NCI-H1417 (cell line): Measurements from ENCODE around the gene SSR1.
A peak's percentile ranks its signal among the peaks of the same experiment; 100 is the strongest.

Source experiments
- DNase-seq, 3 experiments: peaks; one replicate each; lab custom pipeline; 2025; lab: John Stamatoyannopoulos, UW

Gene SSR1

DNA sequence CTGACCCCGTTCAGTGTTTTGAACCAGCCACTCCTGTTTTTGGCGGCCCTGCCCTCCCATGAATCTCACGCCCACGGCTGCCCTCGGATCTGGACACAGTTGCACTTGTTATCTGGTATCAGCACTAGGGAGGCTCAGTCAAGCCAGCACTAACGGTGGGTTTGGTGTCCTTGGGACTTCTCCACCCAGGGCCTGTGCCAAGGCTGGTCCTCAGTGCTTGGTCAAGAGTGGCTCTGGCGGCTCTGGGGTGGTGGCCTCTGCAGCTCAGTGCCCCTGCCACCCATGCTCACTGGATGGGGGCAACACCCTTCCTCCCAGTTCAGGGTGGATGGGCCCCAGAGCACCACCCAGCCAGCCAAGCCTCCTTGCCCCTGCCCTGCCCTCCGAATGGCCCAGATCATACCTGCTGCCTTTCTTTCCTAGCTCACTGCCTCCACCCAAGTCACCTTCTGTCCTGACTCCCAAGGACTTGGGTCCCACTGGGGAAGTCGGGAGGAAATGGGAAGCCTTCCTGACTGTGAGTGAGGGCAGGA, 54.7 kb downstream of the SSR1 start:
- no peak for DNase-seq

DNA sequence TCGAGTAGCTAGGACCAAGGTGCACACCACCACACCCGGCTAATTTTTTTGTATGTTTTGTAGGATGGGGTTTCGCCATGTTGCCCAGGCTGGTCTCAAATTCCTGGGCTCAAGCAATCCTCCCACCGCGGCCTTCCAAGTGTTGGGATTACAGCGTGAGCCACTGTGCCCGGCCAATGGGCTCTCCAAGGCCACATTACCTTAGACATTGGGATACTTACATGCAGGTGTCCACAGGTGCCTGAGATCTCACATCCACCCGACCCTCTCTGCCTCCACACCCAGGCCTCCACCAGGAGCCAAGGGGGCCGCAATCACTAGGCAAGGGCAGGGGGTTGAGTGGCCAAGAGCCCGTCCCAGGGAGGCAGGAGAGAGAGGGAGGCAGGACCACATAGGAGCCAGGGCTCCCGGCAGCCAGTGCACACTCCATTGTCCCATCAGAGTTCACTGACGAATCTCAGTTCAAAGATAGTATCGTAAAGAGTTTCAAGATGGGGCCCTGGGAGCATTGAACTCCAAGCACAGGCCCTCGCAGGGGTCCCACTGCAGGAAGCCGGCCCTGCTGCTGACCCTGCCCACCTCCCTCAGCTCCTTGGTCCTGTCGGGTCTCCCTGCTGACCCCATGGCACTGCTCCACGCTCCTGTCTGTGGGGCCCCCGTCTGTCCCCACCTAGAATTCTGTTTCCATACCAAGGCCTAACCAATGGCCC, 55.3 kb downstream of the SSR1 start:
- DNase-seq: no peak

DNA sequence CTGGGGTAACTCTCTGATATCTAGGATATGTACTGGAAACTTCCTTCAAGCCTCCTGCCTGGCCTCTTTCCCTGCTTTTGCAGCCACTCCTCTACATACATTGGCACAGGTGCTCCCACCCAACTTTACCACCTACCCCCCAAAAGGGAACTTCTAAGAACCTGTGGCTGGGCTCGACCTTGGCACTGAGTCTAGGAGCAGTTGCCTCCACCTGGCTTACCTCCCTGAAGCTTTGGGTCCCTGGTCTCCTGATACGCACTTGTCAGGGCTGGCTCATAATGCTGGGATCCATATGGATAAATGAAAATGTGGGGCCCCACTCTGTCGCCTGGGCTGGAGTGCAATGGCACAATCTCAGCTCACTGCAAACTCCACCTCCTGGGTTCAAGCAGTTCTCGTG, 56.2 kb downstream of the SSR1 start:
- DNase-seq: no peak

DNA sequence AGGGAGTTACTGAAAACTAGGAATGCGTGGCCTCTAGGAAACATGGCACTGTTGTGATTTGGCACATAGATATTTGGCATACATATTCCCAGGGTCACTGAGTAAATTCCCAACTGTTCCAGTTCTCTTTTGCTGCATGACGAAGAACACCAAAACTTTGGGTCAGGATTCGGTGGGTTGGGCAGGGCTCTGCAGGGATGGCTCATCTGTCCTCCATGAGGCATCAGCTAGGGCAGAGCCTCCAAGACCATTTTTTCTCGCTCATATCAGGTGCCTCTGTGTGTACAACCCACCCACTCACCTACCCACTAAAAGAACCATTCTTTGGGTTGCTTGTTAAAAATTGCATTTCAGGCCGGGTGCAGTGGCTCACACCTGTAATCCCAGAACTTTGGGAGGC, 57.1 kb downstream of the SSR1 start:
- no peak for DNase-seq

DNA sequence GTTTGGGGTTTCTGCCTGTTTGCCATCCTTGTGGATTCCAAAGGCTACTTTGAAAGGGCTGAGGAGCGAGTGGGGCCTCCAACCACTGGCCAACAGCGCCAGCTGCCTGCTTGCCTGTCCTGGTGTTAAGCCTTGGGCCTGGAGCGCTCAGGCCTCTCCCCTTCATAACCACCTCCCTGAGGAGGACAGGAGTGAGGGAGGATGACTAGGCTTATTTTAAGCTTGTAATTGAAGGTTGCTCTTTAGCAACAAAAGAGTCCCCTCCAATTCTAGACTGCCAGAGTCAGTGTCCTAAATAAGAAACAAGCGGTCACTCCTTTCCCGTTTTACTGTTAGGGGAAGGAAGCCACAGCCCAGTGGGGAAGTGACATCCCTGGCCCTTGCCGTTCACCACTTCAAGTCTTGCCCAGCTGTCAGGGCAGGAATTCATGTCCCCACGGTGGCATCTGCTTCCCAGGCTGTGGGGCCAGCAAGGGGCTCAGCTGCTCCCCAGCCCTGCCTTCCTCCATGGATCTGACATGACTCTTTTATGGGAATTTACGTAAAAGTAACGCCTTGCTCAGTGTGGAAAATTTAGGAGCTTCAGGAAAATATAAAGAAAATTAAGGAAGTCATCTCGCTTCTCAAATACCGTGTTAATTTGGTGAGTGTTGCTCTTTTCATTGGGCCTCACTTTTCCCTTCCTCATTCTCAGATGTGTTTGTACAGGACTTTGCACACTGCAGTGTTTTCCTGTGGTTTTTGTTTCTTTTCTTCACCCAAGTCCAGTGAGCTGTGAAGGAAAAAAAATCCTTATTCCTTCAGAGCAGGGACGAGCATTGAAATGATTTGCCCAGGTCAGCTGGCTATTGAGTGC, 57.8 kb downstream of the SSR1 start:
- no peak for DNase-seq

DNA sequence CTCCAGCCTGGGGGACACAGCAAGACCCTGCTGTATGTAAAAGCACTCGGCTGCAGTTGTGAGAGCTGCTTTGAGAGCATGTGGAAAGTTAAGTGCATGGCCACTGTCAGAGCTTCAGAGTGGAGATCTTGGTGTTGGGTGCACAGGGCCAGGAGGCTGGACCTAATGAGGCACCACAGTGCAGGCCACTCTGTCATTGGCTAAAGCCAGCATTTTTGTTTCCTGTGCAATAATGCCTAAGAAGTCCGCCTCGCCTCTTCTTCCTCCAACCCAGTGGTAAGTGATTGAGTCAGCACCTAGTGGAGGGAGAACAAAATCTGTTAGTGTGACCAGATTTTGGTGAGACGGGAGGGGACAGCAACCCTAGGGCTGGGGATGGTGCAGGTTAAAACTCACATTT, 60.6 kb downstream of the SSR1 start:
- no peak for DNase-seq

DNA sequence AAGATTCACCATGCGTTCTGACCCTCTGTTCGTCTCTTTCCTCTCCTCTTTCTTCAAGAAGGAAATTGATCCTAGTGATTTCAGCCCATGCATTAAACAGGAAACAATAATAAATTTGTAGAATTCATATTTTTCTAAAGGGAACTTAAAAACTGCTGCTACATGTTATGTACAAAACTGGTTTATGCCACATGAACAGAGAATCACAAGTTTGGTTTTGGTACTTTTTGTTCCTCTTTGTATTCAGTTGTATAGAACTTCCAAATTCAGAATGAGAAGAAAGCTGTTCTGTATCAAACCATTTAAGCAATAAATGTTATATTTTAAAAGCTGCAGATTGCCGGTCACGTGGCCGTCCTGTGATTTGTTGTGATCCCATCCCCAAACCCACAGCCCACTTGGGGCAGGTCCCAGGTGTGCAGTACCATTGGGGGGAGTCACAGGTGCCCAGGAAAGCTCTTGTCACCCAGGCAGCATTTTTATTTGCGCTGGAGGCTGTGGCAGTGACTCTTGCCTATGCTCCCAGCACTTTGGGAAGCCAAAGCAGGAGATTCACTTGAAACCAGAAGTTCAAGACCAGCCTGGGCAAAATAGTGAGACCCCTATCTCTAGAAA, 61.2 kb downstream of the SSR1 start:
- no peak for DNase-seq

DNA sequence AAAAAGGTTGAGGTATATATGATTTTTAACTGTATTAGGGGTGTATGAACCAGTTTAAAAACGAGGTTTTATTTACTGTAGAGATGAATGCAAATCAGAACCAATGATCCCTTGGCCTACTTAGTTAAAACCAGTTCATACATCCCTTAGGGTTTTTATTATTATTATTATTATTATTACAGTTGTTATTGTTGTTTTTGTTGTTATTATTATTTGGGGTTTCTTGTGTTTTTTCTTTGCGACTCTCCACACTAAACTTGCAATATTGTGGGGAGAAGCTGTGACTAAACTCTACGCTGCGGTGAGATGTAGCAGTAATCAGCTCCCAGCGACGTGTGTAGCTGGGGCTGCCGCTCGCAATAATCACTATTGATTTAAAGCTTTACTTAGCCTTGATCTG, 62.2 kb downstream of the SSR1 start:
- no peak for DNase-seq

DNA sequence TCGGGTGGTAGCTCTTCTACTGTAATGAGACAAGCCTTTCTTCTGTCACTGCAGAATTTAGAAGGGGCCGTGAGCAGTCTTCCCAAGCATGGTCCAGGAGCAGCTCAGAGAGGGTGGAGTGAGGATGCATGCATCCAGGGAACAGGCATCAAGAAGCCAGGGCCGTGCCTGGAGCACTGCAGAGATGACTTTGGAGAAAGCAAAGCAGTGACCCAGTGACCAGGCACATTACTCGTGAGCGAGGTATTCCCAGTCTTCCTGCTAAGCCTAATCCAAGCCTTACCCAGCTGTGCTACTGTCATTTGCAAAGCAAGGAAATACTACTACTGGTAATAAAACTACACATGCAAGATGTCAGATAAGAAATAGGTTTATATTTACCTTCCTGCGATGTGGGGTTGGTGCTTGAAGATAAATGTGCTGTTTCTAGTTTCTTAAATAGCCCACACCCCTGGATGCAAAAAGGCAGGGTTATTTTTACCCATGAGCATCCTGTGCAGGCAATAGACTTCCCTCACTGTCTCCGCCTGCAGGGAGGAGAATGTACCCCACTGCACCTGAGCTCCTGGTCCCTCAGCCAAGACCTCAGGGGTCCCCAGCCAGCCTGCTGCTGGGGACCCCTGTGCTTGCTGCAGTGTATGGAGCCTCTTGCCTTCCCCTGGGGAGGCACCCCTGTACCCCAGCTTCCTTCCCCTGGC, 62.9 kb downstream of the SSR1 start:
- DNase-seq: no peak

DNA sequence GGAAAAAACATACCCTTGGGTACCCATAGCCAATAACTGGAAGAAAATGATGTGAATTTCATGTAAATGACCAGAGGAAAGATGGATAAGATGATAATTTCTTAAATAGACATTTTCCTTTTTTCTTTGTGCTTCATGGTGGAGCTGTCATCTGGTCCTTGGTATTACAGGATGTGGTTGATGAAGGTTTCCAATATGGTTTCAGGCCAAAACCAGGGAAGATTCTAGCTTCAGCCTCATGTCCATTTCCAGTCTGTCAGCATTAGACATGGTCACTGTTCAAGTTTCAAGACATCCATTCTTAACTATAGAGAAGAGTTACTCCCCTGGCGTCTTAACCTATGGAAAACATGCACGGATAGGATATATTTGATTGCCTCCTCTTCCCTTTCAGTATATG, 63.6 kb downstream of the SSR1 start:
- DNase-seq: no peak

DNA sequence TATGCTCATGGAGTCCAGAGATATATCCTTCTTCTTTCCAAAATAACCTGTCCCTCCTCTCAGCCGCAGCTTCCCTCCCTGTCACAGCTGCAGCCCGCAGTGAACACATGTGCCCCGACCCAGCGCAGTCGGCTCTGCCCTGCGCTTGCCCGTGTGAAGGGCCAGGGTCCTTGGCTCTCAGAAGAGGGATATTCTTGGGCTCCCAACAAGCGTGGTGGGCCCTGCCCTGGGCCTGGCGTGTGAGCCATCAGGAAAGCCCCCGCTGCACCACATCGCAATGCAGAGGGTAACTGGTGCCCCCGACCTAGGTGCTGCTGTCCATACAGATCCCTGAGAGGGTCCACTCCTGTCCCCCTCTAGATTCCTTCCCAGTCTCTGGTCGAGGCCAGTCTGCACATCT, 65.2 kb downstream of the SSR1 start:
- no peak for DNase-seq

DNA sequence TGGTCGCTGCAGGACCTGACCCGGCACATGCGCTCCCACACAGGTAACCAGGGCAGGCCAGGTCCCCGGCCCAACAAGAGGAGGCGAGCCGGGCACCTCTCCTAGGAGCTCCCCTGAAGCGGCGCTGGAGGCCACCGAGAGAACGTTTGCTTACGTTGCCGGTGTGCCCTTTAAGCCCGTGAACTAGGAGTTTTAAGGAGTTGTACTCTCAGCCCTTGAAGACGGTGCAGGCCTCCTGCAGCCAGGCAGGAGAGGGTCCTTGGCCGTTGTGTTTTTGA, 65.9 kb downstream of the SSR1 start:
- no peak for DNase-seq

DNA sequence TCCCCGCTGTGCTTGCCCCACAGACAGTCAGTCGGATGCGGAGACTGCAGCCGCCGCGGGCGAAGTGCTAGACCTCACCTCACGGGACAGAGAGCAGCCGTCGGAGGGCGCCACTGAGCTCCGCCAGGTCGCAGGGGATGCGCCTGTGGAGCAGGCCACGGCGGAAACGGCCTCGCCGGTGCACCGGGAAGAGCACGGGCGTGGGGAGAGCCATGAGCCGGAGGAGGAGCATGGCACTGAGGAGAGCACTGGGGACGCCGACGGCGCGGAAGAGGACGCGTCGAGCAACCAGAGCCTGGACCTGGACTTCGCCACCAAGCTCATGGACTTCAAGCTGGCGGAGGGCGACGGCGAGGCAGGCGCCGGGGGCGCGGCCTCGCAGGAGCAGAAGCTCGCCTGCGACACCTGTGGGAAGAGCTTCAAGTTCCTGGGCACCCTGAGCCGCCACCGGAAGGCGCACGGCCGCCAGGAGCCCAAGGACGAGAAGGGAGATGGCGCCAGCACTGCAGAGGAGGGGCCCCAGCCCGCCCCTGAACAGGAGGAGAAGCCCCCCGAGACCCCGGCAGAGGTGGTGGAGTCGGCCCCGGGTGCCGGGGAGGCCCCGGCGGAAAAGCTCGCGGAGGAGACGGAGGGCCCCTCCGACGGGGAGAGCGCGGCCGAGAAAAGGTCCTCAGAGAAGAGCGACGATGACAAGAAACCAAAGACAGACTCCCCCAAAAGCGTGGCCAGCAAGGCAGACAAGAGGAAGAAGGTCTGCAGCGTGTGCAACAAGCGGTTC, 66.4 kb downstream of the SSR1 start:
- DNase-seq: no peak

DNA sequence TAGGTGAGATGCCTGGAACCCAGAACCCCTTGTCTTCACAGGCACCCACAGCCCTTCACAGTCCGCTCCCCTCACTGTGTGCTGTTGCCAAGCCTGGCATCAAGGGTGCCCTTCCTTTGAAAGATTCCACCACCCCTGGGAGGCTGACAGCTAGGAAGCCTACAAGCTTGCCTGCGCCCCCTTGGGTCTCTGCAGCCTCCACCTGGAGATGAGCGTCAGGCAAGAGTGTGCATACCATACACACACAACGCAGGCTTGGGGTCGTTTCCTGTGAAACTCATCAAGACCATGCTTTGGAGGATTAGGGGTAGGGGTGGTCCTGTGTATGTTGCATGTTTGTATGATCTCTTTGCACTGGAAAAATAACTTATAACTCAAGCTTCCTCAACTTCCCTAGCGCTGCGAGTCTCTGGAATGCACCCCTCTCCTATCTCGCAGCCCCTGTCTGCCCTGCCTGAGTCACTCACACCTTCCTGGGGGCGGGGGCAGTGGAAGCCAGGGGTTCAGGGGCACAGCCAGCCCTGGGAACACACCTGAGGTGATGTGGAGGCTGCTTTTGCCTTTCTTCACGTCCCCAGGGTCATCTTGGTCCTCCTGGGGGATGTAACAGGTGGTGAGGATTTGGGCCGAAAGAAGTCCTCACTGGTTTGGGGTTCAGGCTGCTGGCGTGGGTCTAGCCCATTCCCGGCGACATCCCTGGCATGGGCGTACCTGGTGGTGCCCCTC, 67.2 kb downstream of the SSR1 start:
- DNase-seq: no peak

DNA sequence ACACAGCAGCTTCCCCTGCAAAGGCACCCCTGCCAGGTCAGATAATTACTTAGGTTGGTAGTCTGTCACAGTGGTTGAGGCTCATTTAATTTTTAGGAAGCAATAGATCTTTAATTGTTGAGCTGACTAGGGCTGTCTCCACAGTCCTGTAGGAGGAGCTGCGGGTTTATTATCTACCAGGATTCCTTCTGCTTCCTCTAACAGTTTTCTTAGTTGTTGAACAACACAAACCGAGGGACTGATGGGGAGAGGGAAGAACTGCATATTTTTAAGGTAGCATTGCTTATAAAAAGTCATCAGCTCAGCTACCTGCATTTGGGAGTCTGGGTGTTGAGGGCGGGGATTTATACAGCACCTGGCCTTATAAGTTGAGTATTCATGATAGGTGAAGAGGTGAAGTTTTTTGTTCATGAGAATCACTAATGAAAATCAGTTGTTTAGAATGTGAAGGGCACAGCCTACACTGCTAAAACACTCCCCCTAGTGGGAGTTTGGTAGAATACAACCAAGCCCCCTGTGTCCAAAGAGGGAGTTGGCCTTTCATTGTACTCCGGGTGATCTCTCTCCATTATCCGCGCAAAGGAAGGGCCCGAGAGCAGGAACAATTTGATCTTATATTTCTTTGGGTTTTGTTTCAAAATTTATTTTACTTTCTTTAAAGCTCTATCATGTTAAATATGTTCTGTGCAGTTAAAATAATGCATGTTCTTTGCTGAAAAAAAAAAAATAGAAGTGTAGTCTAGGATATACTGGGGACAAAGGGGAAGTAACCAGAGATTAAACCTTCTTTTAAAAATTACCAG, 69.6 kb downstream of the SSR1 start:
- DNase-seq: peak; percentile 47 to 81 (median 76)

DNA sequence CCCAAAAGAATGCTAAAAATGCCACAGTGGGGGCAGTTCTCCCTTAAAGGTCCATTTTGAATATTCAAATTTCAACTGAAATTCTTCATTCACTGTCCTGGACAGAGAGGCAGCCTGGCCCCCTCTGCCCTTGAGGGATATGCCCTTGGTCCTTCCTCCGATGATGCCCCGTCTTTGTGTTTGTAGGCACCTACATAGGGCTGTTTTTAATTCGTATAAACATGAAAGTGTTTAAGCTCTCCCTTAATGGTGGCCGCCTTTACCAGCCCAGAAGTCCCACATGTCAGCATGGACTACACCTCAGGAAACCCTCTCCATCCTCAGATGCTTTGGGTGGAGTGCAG, 70.2 kb downstream of the SSR1 start:
- no peak for DNase-seq

DNA sequence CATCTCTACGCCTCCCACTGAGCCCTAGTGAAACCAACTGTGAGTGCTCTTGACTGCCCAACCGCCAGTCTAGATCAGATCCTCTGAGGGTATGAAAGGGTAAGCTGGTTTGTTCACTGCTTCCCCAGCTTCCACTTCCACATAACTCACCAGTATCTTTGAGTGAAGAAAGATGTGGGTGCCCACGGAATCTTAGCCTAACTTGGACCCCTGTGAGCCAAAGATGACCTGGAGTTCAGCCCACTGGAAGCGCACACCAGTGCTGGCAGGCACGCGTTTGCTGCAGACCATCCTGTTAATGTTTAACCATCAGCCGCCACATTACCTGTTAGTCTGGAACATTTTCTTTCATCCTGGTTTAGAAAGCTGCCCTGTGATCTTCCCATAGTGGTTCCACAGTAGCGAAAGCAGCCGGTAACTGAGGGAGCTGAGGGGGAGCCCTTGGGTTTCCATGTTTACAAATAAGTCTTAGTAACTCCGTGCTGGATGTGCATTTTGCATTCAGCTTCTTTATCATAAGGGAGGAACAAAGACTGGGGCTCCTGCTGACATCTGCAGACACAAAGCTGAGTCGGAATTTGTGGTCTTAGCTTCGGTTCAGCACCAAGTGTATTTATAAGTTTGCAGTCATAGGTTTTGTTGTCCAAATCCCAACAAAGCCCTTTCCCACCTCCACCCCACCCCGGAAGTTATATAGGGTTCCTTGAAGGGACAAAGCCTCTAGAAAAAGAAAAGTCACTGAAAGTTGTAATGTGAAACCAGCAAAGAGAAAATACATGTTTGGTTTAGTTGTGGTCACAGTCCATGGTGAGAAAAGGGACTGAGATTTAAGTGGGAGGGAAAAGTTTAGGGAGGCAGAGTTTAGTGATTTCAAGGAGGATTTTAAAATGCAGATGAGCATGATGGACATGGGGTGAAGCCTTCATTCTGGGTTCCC, 71.0 kb downstream of the SSR1 start:
- no peak for DNase-seq

DNA sequence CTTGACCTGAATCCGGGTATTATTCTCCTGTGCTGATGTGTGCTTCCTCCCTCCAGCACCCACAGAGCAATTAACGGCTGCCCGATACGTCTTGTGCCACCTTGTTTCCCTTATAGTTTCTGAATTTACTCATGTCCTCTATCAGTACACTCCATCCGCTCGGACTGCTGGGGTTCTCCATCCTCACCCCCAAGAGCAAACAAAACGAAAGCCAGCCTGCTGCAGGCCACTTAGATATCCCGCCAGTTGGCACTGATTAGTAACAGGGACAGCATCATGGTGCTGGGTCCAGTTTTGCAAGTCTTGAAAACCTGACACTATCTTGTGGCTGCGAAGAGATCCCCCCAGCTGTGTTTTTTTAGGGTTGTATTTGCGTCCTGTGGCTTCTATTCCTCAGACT, 71.8 kb downstream of the SSR1 start:
- no peak for DNase-seq

DNA sequence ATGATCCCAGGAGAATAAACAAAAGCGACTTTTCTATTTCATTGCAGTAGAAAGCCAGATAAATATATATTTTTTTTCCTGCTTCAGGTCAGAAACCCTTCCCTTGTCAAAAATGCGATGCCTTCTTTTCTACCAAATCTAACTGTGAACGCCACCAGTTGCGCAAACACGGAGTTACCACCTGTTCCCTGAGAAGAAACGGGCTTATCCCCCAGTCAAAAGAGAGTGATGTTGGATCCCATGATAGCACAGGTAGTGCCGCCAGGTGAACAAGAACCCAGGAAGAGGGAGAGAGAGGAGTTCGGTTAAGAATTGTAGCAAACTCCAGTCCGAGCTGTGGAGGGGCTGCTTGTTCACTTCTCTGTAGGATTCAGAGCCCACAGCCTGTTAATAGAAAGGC, 72.6 kb downstream of the SSR1 start:
- no peak for DNase-seq
